ENCODE results near the gene PIH1D2.

GRCh38 chr11:112096194-112096593, 22.4 kb upstream of the PIH1D2 start:
- no peak for TF ChIP-seq POLR2AphosphoS5 (IDR thresholded peaks at IDR 0.05; ENCODE audit: low read depth, low read length)
- TF ChIP-seq, protein P1, sequence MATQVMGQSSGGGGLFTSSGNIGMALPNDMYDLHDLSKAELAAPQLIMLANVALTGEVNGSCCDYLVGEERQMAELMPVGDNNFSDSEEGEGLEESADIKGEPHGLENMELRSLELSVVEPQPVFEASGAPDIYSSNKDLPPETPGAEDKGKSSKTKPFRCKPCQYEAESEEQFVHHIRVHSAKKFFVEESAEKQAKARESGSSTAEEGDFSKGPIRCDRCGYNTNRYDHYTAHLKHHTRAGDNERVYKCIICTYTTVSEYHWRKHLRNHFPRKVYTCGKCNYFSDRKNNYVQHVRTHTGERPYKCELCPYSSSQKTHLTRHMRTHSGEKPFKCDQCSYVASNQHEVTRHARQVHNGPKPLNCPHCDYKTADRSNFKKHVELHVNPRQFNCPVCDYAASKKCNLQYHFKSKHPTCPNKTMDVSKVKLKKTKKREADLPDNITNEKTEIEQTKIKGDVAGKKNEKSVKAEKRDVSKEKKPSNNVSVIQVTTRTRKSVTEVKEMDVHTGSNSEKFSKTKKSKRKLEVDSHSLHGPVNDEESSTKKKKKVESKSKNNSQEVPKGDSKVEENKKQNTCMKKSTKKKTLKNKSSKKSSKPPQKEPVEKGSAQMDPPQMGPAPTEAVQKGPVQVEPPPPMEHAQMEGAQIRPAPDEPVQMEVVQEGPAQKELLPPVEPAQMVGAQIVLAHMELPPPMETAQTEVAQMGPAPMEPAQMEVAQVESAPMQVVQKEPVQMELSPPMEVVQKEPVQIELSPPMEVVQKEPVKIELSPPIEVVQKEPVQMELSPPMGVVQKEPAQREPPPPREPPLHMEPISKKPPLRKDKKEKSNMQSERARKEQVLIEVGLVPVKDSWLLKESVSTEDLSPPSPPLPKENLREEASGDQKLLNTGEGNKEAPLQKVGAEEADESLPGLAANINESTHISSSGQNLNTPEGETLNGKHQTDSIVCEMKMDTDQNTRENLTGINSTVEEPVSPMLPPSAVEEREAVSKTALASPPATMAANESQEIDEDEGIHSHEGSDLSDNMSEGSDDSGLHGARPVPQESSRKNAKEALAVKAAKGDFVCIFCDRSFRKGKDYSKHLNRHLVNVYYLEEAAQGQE (IDR thresholded peaks at IDR 0.05; ENCODE audit: insufficient read depth in 1 of 2, low read depth in 2 of 2, low read length in 2 of 2) = no peak
- no peak for TF ChIP-seq SIN3A (IDR thresholded peaks at IDR 0.05; ENCODE audit: borderline replicate concordance, insufficient read depth, low read length)
- no peak for TF ChIP-seq FOXP2 (optimal IDR thresholded peaks at IDR 0.05; ENCODE audit: borderline replicate concordance, extremely low read depth, extremely low read length, insufficient read depth)
- no peak for TF ChIP-seq TAF1 (IDR thresholded peaks at IDR 0.05; ENCODE audit: borderline replicate concordance, insufficient read depth, low read length)
